ENCODE results near the gene AFMID.
"Not testable (repeated sequence)": the region's sequence is repeated elsewhere in the genome, so short reads cannot be mapped to it uniquely, and the experiment has no call there.

Gene AFMID

DNA sequence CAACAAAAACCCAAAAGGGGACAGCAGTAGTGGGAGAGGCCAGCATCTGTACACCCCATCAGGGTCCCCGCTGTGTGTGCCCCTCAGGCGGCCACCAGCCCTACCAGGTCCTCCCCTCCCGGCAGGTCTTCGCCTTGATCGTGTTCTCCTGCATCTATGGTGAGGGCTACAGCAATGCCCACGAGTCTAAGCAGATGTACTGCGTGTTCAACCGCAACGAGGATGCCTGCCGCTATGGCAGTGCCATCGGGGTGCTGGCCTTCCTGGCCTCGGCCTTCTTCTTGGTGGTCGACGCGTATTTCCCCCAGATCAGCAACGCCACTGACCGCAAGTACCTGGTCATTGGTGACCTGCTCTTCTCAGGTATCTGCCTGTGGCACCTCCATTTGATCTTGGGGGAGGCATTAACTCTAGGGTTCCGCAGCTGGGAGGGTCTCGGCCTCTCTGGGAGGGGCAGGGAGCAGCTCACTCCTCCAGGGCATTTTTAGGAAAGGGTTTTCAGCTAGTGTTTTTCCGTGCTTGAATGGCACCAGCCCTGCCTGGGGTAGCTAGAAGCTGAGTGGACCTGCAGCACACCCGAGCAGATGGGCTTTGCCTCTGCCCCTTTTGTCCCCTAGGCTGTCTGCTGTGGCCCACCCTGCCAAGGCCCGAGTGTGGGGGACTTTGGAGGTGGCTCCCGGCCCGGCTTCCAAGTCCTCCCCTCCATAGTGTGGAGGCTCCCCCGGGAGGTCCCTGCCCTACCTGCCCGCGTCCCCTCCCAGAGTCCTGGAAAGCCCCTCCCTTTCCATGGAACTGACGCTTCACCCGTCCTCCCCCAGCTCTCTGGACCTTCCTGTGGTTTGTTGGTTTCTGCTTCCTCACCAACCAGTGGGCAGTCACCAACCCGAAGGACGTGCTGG is 16.2 kb upstream of the AFMID start:
- H3K4me3 ChIP-seq (ENCODE audit: low read depth, low read length): no peak overlapping the region
- in situ Hi-C loops (cut with HindIII; ENCODE audit: low sequenced_read_pairs): no loop called here
- DNase-seq (ENCODE audit: low read depth, low spot score): no peak
- TF ChIP-seq, protein P1, sequence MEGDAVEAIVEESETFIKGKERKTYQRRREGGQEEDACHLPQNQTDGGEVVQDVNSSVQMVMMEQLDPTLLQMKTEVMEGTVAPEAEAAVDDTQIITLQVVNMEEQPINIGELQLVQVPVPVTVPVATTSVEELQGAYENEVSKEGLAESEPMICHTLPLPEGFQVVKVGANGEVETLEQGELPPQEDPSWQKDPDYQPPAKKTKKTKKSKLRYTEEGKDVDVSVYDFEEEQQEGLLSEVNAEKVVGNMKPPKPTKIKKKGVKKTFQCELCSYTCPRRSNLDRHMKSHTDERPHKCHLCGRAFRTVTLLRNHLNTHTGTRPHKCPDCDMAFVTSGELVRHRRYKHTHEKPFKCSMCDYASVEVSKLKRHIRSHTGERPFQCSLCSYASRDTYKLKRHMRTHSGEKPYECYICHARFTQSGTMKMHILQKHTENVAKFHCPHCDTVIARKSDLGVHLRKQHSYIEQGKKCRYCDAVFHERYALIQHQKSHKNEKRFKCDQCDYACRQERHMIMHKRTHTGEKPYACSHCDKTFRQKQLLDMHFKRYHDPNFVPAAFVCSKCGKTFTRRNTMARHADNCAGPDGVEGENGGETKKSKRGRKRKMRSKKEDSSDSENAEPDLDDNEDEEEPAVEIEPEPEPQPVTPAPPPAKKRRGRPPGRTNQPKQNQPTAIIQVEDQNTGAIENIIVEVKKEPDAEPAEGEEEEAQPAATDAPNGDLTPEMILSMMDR (IDR thresholded peaks at IDR 0.05; ENCODE audit: low read depth, low read length): no peak

GRCh38 chr17:78171591-78172248 is 15.4 kb upstream of the AFMID start:
- DNase-seq (ENCODE audit: low read depth, low spot score); in situ Hi-C loops (cut with HindIII; ENCODE audit: low sequenced_read_pairs); H3K4me3 ChIP-seq (ENCODE audit: low read depth, low read length): not testable (repeated sequence)

- in situ Hi-C loops (cut with HindIII; ENCODE audit: low sequenced_read_pairs): no loop called here
- TF ChIP-seq, protein P1 (IDR thresholded peaks at IDR 0.05; ENCODE audit: low read depth, low read length): no peak
- peak; percentile 20 for DNase-seq (ENCODE audit: low read depth, low spot score)
- H3K4me3 ChIP-seq (ENCODE audit: low read depth, low read length): no peak overlapping the region
Observed at GRCh38 chr17:78172249-78173051, 14.7 kb upstream of the AFMID start.

DNA sequence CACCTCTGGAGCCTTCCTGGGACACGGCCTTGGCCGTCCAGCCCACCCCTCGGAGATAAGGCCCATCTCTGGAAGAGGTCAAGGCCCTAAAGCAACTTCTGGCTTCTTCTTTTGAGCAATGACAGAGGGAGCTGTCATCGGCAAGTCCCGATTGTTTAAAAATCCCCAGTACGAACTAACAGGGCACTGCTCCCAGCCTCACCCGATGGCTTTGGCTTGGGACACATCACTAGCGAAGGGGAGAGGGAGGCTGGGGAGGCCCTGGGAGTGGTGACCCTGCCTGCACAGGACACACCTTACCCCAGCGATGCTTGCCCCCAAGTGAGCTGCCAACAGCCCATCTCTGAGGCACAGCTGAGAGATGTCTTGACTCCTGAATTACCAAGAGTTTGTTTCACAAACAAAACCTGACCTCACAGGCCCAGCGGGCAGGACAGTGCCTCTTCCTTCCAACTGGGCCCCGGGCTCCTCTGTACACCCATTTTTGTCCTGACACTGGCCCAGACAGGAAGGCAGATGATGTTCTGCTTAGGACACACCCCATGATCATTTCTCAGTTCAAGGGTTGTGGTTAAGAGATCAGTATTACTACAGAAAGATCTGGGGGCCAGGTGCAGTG is 14.0 kb upstream of the AFMID start:
- in situ Hi-C loops (cut with HindIII; ENCODE audit: low sequenced_read_pairs): no loop called here
- H3K4me3 ChIP-seq (ENCODE audit: low read depth, low read length): no peak overlapping the region
- TF ChIP-seq, protein P1 (IDR thresholded peaks at IDR 0.05; ENCODE audit: low read depth, low read length): no peak
- DNase-seq (ENCODE audit: low read depth, low spot score): no peak

DNA sequence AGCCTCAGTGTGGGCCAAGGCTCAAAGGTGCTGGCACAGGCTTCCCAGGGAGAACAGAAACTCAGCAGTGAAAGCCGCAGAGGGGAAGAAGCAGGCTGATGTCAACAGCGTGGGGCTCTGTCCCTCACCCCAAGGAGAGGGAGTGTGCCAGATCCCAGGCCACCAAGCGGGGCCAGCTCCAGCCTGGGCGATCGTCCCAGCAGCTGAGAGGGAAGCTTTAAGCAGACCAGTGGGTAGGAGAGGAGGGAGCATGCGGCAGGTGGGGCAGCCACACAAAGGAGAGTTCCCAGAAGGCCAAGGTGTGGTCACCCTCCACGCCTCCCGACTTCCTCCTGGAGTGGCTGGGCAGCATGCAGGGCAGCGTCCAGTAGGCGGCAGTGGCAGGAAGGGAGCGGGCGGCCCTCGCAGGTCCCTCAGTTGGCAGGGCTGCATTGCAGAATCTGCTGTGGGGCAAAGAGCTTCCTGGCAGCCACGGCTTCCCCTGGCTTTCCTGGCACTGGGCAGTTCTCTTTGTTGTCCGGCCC is 12.8 kb upstream of the AFMID start:
- H3K4me3 ChIP-seq (ENCODE audit: low read depth, low read length): no peak overlapping the region
- peak; percentile 8 for DNase-seq (ENCODE audit: low read depth, low spot score)
- TF ChIP-seq, protein P1 (IDR thresholded peaks at IDR 0.05; ENCODE audit: low read depth, low read length): peak; percentile 13
- in situ Hi-C loops (cut with HindIII; ENCODE audit: low sequenced_read_pairs): no loop called here

- no peak overlapping the region for H3K4me3 ChIP-seq (ENCODE audit: low read depth, low read length)
- no peak for DNase-seq (ENCODE audit: low read depth, low spot score)
- TF ChIP-seq, protein P1 (IDR thresholded peaks at IDR 0.05; ENCODE audit: low read depth, low read length): no peak
- in situ Hi-C loops (cut with HindIII; ENCODE audit: low sequenced_read_pairs): no loop called here
Observed at GRCh38 chr17:78174870-78175642, 12.1 kb upstream of the AFMID start.
